Brain microvascular endothelial cell (primary cell): ENCODE measurements around the gene TAS1R2.

Experiments used
- DNase-seq: peaks from one replicate; pipeline ENCODE4 v3.0.0-alpha.2; 2020
- H3K27ac ChIP-seq: fragments of 250-450 bp; sonication (Bioruptor Pico); 2 replicates; pipeline ENCODE4 v1.5.1; 2020; ENCODE audit warnings: mild to moderate bottlenecking, moderate library complexity
- H3K27me3 ChIP-seq: fragments of 250-450 bp; sonication (Bioruptor Pico); replicated peaks from 2 replicates; pipeline ENCODE4 v1.5.1; 2020; ENCODE audit warnings: mild to moderate bottlenecking
- H3K36me3 ChIP-seq: fragments of 250-450 bp; sonication (Bioruptor Pico); replicated peaks from 2 replicates; pipeline ENCODE4 v1.5.1; 2020; ENCODE audit warnings: mild to moderate bottlenecking
- H3K4me3 ChIP-seq: 2 replicates; pipeline ENCODE4 v1.5.1; 2011; ENCODE audit warnings: low read depth, mild to moderate bottlenecking, control low read depth, low read length, moderate library complexity
- CTCF ChIP-seq: IDR thresholded peaks from 2 replicates; pipeline ENCODE4 v1.5.1; 2011; ENCODE audit warnings: low read depth, mild to moderate bottlenecking, moderate library complexity, low read length, control low read depth, inconsistent platforms; ENCODE audit errors: missing control alignments
- in situ Hi-C: cut with HindIII; loops from 2 replicates; pipeline ENCODE4 v1.10.0; 2017; ENCODE audit warnings: low sequenced_read_pairs, low pct_ligation_motif_present

TAS1R2 gene

GRCh38 chr1:18803151-18803791 lies 56.2 kb downstream of the TAS1R2 start:
- Histone ChIP-seq H3K27me3 (no peaks in the 10 kb centered on the region), H3K27ac (no peak overlapping the region), H3K4me3 (no peak overlapping the region), H3K36me3 (no peaks in the 10 kb centered on the region)
- no peak for TF ChIP-seq CTCF
- no peak for DNase-seq
- in situ Hi-C loops = no loop called here

- no peak for DNase-seq
- in situ Hi-C loops = no loop called here
These were observed 57.2 kb downstream of the TAS1R2 start for GRCh38 chr1:18802231-18802630.

GRCh38 chr1:18800258-18800657 lies 59.2 kb downstream of the TAS1R2 start:
- Histone ChIP-seq H3K4me3 (no peak overlapping the region), H3K36me3 (no peaks in the 10 kb centered on the region), H3K27ac (no peak overlapping the region), H3K27me3 (no peaks in the 10 kb centered on the region)
- no peak for DNase-seq
- no peak for TF ChIP-seq CTCF
- in situ Hi-C loops = no loop called here

More at GRCh38 chr1:18802231-18802630, 57.2 kb downstream of the TAS1R2 start:
- H3K27me3 ChIP-seq = no peaks in the 10 kb centered on the region
- H3K27ac ChIP-seq = no peak overlapping the region
- H3K36me3 ChIP-seq = no peaks in the 10 kb centered on the region
- H3K4me3 ChIP-seq = no peak overlapping the region
- TF ChIP-seq CTCF = no peak

GRCh38 chr1:18799454-18799853 lies 60.0 kb downstream of the TAS1R2 start:
- no peak overlapping the region for H3K27ac ChIP-seq
- H3K36me3 ChIP-seq = no peaks in the 10 kb centered on the region
- no peaks in the 10 kb centered on the region for H3K27me3 ChIP-seq
- TF ChIP-seq CTCF = no peak
- in situ Hi-C loops = no loop called here
- no peak overlapping the region for H3K4me3 ChIP-seq
- DNase-seq = no peak

- no peak for TF ChIP-seq CTCF
- Histone ChIP-seq H3K27me3 (no peaks in the 10 kb centered on the region), H3K27ac (no peak overlapping the region), H3K4me3 (no peak overlapping the region), H3K36me3 (no peaks in the 10 kb centered on the region)
- in situ Hi-C loops = no loop called here
- DNase-seq = no peak
These were observed 60.5 kb downstream of the TAS1R2 start for GRCh38 chr1:18798946-18799345.

GRCh38 chr1:18798533-18798932 lies 60.9 kb downstream of the TAS1R2 start:
- TF ChIP-seq CTCF = no peak
- DNase-seq = no peak
- Histone ChIP-seq H3K36me3 (no peaks in the 10 kb centered on the region), H3K27ac (no peak overlapping the region), H3K4me3 (no peak overlapping the region), H3K27me3 (no peaks in the 10 kb centered on the region)
- in situ Hi-C loops = no loop called here
